ENCODE data around the gene ADD3.

DNA sequence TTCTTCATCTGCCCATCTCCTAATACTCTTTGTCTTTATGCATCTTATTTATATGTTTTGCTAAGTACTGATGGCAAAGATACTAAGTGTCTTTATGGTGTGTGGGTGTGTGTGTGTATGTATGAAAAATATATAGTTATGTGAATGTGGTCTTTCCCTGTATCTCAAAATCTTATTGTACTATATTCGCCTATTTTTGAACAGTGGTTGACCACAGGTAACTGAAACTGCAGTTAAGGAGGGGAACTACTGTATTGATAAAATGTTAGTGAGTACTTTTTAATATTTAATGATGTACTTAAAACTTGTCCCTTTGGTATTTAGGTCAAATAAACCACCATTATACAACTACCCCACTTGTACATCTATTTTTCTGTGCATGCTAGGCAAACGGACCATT, 85.9 kb downstream of the ADD3 start:
- TF ChIP-seq GATA2 (IDR thresholded peaks at IDR 0.05; ENCODE audit: low read depth, low read length) (no peak), GATA3 (IDR thresholded peaks at IDR 0.05; ENCODE audit: low read depth, low read length) (no peak)
